Activated CD4-positive, alpha-beta T cell treated with anti-CD3 and anti-CD28 coated beads for 48 hours (primary cell): ENCODE data around the gene STYXL2.

Experiments
- DNase-seq: peaks from one replicate; pipeline ENCODE4 v3.0.0-alpha.2; 2020

STYXL2 gene

DNA sequence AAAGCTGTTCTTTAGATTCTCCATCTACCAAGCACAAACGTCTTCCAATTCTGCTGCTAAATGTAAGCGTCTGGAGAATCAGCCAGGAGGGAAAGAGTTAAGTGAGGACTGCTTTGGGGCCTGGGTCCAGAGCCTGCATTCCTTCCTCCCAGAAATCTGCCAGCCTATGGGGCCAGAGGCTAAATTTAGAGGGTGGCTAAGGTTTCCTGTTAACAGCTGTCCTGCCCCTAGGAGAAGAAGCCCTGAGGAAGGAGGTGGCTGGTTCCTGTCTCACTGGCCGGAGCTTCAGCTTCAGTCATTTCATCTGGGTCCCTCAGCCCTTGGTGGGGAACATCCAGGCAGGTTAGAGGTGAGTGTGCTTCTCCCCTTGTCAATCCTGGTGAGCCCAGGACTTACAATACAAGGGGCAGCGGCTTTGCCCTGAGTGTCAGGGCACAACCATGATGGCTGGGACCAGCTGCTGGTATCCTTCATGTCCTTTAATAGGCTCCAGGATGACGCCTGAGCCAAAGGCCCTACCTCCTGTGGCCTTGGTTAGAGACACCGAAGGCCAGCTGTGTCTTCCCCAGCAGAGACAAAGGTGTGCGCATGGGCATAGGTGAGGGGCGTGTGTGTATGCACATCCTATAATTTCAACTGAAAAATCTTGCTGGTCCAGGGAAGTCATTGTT is at the start of gene STYXL2:
Gene STYXL2 (plus strand): TSS at position 230 of the 671 bp plus-strand sequence. CDS start 775 bp downstream, outside the sequence.
- DNase-seq = no peak

DNA sequence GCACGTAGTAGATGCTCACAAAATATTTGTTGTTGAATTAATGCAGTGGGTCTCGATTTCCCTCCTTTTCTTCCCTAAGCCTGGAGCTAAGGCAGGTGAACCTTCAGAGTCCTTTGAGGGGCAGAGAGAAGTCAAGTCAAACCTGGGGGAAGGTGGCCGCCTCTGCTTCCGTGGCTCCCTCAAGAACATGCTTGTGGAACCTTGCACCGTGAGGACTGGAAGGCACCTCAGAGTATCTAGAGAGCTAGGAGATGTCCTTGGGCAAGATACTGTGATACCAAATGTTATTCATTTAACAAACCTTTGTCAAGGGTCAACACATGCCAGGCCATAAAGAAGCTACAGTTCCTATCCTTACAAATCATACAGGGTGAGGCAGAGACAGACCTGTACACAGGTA is 42.0 kb upstream of the STYXL2 start:
- no peak for DNase-seq

DNA sequence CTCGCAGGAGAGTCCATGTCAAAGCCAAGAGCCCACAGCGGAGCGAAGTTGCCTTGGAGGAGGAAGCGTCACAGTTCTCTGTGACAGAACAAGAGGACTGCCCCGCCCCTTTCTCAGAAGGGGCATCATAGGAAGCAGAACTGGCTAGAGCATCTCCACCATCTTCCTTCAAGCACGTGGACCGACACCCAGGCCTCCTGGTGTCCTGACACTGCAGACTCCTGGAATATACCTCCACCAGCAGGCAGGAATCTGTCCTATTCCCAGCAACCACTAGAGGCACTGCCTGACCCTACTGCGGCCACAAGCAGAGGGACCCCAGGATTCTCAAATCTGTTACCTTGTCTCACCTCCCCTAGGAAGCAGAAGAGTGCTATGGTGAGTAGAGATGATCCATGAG is 41.5 kb upstream of the STYXL2 start:
- no peak for DNase-seq

DNA sequence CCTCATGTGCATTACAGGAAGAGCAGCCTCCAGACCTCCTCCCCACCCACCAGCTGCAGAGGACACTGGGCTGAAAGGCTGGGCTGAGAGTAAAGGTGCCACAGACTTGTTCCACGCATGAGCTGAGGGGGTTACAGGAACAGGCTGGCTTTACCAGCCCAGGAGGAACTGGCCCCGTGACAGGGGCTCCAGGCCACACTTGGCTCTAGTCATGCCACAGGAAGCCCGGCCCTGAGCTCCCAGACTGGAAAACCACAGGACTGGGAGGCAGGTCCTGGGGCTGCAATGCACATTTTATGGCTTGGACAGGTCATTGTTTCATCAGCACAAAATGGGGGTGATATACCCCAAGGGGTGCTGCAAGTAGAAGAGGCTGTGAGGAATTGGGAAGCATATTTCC is 39.3 kb upstream of the STYXL2 start:
- DNase-seq = no peak

DNA sequence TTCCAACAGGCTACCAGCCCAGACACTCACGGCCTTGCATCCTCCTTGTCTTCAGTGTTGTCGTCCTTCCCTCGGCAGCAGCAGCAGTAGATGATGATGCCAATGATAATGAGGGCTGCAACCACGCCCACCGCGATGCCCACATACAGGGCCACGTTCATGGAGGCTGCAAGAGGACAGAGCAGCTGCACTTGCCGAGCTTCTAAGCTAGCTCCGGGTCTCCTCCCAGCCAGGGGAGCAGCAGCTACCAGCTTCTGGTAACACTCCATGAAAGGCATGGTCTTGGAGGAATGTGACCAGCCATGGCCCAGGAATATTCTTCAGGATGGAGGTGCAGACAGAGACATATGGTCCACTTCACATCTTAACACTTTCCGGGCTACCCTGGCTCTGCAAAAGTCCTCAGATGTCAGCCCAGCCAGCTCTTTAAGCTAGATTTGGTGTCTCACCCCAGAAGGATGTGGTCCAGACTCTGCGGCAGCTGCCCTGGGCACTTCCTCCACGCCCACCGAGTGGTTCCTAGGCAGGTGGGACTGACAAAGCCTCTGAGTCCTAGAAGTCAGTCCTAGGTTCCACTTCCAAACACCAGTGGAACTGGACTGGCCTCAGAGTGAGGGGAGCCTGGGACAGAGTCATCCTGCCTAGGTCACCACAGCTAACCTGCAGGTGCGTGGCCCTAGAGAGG is 38.8 kb upstream of the STYXL2 start:
- no peak for DNase-seq

DNA sequence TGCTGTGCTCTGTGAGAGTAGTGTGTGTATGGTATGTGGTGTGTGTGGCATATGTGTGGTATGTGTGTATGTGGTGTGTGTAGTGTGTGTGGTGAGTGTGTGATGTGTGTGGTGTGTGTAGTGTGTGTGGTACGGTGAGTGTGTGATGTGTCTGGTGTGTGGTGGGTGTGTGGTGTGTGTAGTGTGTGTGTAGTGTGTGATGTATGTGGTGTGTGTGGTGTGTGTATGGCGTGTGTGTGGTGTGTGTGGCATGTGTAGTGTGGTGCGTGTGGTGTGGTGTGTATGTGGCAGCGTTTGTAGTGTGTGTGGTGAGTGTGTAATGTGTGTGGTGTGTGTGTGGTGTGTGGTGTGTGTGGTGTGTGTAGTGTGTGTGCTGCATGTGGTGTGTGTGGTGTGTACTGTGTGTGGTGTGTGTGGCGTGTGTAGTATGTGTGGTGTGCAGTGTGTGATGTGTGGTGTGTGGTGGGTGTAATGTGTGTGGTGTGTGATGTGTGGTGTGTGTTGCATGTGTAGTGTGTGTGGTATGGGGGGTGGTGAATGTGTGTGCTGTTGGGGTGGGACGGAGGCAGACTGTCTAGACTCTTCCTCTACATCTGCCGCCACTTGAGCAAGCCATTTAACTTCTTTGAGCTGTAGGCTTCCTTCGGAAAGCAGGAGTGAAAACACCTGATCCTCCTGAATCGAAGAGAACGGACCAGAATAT is 37.2 kb upstream of the STYXL2 start:
- DNase-seq = no peak

DNA sequence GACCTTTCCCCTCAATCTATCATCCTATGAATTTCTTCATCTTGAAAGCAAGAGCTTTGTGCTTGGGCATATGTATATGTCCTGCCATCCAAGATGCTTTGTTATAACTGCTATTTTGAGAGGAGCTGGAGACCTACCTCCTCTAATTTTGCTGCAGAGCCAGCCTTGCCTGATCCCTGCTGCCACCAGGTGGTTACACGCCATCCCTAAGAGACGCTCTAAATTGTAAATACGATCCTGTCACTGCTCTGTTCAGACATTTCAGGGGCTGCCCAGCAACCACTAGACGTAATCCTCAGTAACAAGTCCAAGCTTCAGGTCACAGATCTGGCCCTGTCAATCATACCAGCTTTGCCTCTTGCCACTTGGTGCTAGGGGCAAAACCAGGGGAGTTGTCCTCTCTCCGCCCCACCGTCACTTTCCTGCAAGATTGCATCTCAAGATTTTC is 36.6 kb upstream of the STYXL2 start:
- peak; percentile 56 for DNase-seq

DNA sequence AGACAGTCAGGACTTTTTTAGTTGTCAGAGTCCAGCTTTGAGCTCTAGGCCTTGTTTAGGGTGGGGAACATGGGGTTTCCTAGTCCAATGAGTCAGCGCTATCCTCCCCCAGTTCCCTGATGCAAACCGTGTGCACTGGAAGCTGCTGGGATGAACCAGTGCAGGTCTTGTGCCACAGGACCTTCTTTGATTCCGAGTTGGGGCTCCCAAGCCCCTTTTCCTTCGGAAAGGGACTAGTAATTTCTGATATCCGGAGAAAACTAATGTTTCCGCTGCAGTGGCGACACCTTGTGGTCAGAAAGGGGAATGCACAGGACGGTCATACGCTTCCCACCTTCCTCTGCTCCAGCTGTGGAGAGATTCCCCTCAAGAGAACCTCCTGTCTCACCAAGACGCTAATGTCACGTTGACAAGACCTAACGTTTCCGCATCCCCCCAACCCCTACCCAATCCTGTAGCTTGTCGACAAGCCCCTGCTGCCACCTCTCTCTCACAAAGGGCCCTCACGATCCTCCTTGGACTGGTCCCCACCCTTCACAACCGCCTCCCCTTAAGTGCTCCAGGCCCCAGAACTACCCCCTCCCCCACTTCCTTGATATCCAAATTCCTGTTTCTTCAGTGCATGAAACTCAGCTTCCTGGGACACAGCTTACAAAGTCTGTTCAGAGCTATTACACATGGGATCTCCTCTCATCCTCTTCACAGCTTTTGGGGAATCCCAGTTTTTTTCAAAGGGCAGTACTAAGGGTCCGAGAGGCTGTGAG is 34.6 kb upstream of the STYXL2 start:
- DNase-seq = peak; percentile 86

DNA sequence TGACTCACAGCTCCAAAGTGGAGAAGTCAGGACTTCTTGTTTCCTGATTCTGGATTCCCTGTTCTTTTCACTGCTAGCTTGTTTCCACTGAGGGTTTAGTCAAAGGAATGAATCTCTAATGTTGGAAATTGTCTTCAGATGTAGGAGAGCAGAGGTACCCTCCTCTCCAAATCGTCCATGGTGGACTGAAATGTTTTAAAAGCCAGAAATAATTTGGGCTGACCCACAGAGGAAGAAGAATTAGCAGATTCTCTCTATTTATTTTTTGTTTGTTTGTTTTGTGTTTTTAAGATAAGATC is 34.1 kb upstream of the STYXL2 start:
- no peak for DNase-seq

DNA sequence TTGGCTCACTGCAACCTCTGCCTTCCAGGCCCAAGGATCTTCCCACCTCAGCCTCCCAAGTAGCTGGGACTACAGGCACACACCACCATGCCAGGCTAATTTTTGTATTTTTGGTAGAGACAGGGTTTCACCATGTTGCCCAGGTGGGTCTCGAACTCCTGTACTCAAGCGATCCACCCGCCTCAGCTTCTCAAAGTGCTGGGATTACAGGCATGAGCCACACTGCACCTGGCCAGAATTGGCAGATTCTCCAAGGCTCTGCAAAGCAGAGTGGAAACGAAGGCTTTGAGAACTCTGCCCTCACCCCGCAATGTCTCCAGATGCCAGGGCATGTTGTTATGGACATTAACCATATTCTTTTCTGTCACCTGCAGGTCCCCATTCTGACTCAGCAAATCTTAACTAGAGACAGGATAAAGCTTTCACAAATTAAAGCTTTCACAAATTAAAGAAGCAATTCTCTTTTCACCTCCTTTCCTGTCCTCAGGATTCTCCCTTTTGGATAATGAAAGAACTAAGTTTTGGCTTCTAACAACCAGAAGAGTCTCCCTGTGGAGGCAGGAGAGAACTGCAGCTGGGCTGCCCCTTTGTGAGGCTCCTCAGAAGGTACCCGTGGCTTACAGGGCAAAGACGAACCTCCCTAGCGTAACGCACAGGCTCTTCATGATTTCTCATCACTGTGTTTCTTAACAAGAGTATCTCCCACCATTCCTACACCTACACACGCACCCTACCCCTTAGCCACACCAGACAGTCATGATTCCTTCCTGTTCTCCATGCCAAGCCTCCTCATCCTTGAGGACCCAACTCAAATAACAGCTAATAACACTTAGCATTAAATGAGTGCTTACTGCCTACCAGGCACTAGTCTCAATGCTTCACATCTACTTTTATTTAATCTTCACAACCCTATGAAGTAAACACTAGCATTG is 33.5 kb upstream of the STYXL2 start:
- DNase-seq = no peak

DNA sequence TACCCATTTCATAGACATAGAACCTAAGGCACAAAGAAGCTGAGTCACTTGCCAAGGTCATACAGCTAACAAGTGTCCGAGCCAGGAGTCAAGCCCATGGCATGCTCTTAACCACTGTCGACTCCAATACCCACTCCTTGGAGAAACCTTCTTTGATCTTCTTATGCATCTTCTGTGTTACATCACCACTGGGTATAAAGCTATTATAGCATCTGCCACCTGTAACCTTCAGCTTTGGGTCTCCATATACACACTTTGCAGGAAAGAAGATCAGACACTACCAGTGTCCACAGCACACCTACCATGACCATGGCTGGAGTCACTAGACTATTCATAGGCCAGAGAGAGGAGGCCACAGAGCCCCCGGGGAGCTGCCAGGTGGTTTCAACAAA is 32.8 kb upstream of the STYXL2 start:
- no peak for DNase-seq

DNA sequence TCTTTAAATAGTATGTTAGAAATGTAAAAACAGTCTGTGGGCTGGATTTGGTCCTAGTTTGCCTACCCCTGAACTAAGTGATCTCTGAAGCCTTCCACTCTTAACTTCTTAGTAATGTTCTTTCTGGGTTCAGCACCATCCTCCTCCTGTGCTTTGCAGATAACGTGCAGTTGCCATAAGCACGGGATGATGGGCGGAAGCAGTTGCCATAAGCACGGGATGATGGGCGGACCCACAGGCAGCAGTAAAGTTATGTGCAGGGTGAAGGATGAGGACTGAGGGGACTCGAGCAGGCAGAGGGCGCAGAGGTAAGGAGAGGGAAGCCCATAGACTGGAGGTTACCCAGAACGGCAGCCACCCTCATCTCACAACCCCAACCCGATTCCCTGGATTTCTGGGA is 29.3 kb upstream of the STYXL2 start:
- DNase-seq = no peak

DNA sequence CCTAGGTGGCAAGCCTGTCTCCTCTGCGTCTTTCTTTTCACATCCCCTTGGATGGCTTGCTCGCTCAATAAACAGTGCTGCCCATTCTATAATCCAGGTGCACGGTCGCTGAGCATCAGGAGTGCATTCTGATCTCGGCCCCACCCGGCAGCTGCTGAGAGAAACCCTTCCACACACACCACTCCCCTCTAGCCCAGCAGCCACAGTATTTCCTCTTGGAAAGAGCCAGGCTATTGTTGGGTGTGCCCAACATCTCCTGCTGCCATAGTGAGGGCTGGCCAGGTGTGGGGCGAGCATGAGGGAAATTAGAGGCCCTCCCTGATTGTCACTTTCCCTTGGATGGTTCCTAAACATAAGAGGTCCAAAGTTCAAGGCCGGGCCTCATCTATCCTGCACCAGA is 28.4 kb upstream of the STYXL2 start:
- no peak for DNase-seq

DNA sequence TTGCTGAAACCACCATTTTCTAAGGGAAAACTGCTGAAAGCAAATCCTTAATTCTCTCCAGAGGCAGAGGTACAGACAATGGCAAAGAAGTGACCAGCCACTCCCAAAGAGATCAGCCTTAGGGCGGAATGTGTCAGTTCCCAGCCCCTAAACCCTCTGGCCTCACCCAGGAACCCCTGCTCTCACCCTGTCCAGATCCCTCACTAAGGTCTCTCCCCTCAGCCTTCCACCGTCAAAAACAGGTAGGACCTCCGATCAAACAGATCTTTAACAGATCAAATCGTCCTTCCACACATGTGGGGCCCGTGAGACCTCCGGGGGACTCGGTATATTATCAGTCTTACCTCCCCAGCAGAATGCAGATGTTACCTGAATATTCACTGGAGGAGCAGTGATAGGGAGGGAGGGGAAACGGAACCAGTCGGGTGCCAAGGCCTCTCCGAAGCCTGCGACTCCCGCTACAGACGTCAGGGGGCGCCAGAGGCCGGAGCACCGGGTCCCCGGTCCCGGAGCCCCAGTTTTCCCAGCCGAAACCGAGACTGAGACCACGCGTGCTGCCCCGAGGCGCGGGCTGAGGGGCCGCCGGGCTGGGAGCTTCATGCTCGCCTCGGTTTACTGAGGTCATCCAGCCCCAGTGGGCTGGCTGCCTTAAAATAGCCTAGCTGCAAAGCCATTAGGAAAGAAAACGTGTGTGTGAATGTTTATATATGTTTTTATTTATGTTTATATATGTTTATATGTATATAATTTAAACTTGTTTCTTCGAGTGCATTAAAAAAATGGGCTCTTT is 27.3 kb upstream of the STYXL2 start:
- peak; percentile 89 for DNase-seq

DNA sequence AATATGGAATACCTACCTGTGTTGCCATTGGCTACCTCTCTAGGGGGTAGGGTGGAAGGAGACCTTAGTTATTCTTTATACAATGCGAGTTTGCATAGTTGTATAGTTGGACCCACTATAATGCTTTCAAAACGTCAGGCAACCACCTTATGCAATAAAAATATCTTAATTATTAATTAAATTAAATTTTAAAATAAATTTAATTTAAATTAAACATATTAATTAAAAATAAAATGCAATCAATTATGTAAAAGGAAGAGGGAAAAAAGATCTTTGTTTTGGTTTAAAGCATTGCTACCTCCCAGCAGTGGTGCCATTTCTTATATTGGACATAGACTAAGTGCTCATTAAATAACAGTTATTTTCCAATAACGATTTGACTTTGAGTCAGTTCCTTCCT is 26.0 kb upstream of the STYXL2 start:
- DNase-seq = no peak

DNA sequence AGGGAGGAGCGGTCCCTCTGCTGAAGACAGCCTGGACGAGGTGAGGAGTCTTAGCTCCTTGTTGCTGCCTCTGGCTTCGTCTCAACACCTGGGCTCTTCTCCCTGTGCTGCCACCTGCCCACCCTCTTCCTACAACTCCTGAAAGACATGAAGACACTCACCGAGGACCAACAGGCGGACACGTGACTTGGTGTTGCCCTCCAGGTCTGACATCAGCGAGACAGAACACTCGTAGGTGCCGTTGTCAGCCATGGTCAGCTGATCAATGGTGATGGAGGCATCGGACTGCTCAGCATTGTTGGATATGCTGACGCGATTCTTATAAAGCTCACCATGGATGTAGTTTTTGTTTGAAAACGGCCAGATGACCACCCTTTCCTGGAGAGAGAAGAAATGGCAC is 25.1 kb upstream of the STYXL2 start:
- no peak for DNase-seq

DNA sequence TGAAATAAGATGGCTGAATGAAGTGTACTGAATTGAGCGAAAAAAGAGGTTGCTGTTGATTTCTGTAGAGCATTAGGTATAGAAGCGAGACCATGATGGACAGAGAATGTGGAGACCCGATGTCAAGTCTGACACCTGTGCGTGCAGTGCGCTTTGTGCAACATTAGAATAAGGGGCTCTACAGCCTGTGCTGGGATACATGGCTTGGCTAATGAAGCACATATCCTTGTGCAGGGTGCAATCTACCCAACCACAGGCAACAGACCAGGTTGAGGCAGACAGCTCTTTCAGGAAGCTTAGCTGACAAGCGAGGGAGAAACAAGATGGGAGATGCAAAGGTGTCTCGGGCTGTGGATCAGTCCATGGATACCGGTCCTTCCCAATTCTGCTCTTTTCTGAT is 22.6 kb upstream of the STYXL2 start:
- DNase-seq = no peak

DNA sequence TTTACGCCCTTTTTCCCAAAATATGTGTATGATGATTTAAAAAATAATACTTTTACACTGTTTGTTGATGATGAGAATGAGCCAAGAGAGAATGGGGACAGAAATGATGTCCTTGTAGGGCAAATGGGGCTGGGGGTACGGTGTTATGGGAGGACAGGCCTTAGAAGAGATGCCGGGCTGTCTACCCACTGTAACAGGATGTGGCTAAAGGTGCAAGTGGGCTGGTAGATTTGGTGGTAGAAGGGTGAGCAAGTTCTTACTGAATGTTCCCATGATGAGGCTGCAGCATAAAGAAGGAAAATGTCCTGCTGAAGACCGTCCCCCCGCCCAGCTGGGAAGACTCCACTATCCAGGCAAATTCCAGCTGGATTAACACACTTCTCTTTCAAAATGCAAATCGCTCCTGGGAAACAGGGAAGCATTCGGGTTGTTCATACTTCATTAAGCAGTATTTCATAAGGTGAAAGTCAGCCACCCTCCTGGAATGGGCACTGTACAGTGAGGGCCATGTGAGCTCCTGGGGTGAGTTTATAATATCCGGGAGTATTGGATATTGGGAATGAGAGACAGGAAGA is 17.7 kb upstream of the STYXL2 start:
- no peak for DNase-seq

DNA sequence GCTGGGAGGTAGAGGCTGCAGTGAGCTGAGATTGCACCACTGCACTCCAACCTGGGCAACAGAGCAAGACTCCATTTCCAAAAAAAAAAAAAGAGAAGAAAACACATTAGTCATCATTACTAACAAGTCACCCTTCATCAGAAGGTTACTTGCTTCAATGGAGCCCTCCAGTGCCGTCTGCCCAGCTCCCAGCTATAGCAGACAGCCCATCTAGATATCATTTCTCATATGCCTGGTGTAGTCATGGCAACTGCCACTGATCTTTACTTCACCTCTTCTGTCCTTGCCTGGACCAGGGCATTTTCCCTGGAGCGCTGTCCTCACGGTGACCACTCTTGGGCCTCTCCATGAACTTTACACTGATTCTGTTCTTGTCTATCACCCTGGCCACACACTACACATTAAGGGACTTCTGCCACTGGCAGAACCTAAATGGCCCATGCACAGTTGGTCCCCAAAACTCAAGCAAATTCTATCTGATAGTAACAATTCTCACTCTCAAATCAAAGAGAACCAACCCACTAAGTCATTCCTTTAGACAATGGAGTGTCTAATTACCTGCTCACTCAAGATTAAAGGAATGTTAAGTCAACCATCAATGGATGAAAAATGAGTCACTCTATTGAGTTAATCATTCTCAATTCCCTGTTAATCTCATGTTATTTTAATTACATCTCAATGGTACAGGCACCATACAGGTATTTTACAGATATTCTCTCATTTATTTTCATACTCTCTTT is 16.6 kb upstream of the STYXL2 start:
- no peak for DNase-seq

DNA sequence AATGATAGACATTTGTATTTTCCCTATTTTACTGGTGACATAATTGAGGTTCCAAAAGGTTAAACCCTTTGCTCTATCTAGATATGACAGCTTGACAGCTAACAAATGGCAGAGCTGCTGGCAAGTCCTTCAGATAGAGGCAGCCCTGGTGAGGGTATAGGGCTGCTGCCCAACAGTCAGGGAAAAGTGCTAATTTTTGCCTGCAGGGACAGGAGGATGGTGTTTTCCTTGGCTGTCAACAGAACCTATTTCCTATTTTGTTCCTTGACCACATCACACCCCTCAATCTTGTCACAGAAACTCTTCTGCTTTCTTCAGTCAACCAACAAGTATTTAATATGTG is 16.0 kb upstream of the STYXL2 start:
- no peak for DNase-seq
